NCI-H2227 (cell line): ENCODE data around the gene RASL11A.
"Not testable (repeated sequence)": the region's sequence is repeated elsewhere in the genome, so short reads cannot be mapped to it uniquely, and the experiment has no call there.

ENCODE experiments used
- DNase-seq: peaks from one replicate; lab custom pipeline; 2025; ENCODE audit not compliant: unreplicated experiment; lab: John Stamatoyannopoulos, UW

RASL11A gene

GRCh38 chr13:27266917-27267316, 3.7 kb upstream of the RASL11A start:
- DNase-seq = no peak

- no peak for DNase-seq
Observed at GRCh38 chr13:27267596-27267995, 3.0 kb upstream of the RASL11A start.

- DNase-seq = no peak
Observed at GRCh38 chr13:27269114-27269665, 1.4 kb upstream of the RASL11A start.

- DNase-seq = no peak
Observed at GRCh38 chr13:27271570-27272096, 1.0 kb downstream of the RASL11A start.

- DNase-seq = no peak
Observed at GRCh38 chr13:27273658-27274425, 3.2 kb downstream of the RASL11A start.

GRCh38 chr13:27274631-27275030, 4.0 kb downstream of the RASL11A start:
- DNase-seq = no peak

- no peak for DNase-seq
Observed at GRCh38 chr13:27276188-27276587, 5.6 kb downstream of the RASL11A start.

GRCh38 chr13:27279506-27279905, 8.9 kb downstream of the RASL11A start:
- no peak for DNase-seq

GRCh38 chr13:27280009-27280656, 9.5 kb downstream of the RASL11A start:
- DNase-seq = no peak

- DNase-seq = no peak
Observed at GRCh38 chr13:27280841-27281240, 10.2 kb downstream of the RASL11A start.

GRCh38 chr13:27281420-27281819, 10.8 kb downstream of the RASL11A start:
- no peak for DNase-seq

- no peak for DNase-seq
Observed at GRCh38 chr13:27283906-27284493, 13.4 kb downstream of the RASL11A start.

GRCh38 chr13:27288392-27288791, 17.8 kb downstream of the RASL11A start:
- DNase-seq = no peak

GRCh38 chr13:27289011-27289665, 18.5 kb downstream of the RASL11A start:
- DNase-seq = no peak

GRCh38 chr13:27290715-27291114, 20.1 kb downstream of the RASL11A start:
- DNase-seq = no peak

GRCh38 chr13:27291967-27292366, 21.3 kb downstream of the RASL11A start:
- not testable (repeated sequence) for DNase-seq

GRCh38 chr13:27293076-27293691, 22.6 kb downstream of the RASL11A start:
- no peak for DNase-seq

GRCh38 chr13:27293873-27294515, 23.4 kb downstream of the RASL11A start:
- no peak for DNase-seq

GRCh38 chr13:27295096-27295495, 24.5 kb downstream of the RASL11A start:
- DNase-seq = no peak

GRCh38 chr13:27295660-27296059, 25.0 kb downstream of the RASL11A start:
- no peak for DNase-seq
